Erythroblast (primary cell): ENCODE data around the gene SLC22A23.

Experiments
- DNase-seq, 2 experiments: peaks; one replicate each; lab custom pipeline; 2025; lab: John Stamatoyannopoulos, UW
- GATA1 ChIP-seq: IDR thresholded peaks from 2 replicates; pipeline ENCODE4 v1.6.1; 2011; ENCODE audit warnings: low read depth, mild to moderate bottlenecking, control low read depth, low read length, moderate library complexity
- POLR2A ChIP-seq: IDR thresholded peaks from 2 replicates; pipeline ENCODE4 v1.6.1; 2011; ENCODE audit warnings: mild to moderate bottlenecking, low read length

Gene SLC22A23

DNA sequence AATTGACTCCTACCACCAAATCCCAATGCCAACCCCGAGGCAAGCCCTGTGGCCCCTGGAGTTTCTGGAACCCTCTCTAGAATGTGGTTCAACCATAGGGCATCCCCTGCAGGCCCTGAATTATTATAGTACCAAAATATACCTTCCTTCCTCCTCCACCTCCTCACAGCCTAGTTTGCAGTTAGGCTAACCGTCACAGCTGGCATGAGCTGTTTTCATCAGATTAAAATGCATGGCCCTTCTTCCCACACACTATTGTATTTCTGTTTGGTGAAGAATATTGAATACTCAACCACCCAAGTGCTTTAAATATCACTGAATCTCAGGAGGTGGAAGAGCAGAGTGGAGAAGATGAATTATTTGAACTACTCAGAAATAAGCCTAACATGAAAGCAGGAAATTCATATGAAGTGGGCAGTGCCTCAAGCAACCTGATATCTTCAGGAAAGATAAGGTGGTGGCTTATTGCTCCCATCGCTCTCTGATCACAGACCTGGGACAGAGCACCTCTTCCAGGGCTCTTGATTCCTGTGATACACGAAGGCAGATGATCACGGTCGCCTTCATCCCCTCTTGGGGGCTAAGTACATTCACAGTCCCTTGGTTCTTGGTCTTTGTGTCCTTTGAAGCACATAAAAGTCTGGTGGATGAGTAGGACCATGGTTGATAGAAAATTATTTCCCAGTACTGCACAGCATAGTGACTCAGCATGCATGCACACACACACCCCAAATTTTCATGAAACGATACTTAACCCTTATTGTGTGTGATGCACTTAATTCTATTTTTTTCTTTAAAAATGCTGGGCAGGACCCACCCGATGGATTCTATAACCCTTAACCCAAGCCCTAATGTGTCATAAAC is 107.2 kb downstream of the SLC22A23 start:
- TF ChIP-seq POLR2A (no peak), GATA1 (no peak)
- DNase-seq = peak; percentile 29 to 44

DNA sequence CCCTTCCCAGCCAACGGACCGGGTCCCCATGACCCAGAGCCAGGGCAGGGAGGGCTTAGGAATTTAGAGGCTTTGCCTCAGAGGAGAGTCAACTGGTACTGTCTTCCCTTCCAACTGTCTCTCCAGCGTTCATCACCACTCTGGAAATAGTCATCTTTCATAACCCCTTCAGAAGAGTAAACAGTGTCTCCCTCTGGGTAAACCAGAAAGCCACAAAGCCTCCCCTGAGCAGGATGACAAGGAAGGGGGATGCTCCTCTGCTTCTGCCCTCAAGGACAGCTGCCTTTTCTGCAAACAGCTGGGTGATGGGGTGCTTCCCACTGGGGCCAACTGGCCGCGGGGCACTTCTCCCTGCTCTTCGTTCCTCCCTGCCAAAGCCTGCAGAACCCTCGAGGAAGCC is 108.0 kb downstream of the SLC22A23 start:
- no peak for DNase-seq
- TF ChIP-seq GATA1 = no peak

DNA sequence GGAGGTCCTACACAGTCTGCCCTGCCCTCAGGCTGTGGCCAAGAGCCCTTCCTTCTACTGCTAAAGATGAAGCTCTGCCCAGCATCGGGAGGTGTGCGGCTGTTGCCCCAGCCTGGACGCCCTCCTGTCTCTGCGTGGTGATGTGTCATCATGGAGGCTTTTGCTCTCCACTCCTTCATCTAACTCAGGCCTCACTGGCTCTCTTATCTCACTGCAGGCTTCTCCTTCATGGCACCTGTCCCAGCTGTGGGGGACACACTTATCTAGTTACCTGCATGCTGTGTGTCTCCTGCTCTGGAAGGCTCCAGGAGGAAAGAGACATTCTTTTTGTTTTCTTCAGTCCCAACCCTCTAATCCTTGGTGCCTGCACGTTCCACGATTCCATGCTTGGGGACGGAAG is 109.0 kb downstream of the SLC22A23 start:
- TF ChIP-seq GATA1 = no peak
- TF ChIP-seq POLR2A = no peak
- DNase-seq = peak; percentile 69 to 73

DNA sequence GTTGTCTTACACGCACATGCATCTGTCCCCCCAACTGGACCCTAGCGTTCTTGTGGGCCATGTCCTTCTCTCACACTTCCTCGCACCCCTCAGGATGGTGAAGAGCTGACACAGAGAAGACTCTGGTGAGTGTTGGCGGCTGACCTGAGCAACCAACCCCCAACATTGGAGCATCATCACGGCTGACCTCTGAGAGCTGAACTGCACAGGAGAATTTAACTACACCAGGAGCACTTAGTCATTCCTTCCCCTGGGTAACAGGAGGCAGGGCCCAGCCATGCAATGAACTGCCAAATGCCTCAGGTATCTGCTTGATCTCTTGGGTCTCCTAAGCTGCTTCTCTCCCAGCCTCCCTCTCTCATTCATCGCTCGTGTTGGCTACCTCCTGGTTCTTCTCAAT is 109.6 kb downstream of the SLC22A23 start:
- DNase-seq = peak; percentile 42 to 64
- no peak for TF ChIP-seq GATA1
- no peak for TF ChIP-seq POLR2A

DNA sequence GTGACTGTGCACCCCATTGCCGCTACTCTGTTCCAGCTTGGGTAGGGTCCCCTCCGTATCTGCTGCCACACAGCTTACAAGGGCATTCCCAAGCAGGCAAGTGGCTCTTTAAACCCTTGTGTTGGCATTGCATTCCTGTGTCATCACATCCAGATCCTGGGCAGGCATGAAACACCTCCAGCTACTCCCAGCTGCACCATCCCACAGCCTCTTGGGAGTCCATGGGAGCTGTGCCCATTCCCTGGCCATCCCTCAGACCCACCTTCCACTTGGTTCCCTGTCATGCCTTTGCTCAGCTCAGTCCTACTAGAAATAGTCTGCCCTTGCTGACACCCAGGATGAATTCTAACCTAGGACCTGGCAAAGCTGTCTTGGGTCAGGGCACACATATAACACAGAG is 110.4 kb downstream of the SLC22A23 start:
- TF ChIP-seq GATA1 = no peak
- TF ChIP-seq POLR2A = no peak

DNA sequence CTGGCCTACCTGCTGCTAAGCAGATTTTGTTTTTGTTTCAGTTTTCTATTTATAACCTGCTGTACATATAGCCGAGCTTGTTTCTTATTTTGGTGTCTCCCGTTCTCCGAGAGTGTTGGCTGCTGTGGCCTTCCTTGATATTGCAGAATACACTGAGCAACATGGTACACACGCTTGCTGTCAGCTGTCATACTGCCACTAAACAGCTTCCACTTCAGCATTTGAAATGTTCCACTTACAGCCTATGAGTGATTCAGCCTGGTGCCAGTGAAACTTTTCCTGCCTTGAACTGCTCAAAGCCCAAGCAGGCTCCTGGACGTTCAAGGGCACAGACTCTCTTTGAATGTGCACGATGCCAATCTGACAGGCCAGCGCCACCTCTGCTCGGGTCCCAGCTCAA is 111.0 kb downstream of the SLC22A23 start:
- no peak for DNase-seq
- TF ChIP-seq GATA1 (no peak), POLR2A (no peak)

More for the DNA sequence above, 110.4 kb downstream of the SLC22A23 start:
- DNase-seq = no peak

DNA sequence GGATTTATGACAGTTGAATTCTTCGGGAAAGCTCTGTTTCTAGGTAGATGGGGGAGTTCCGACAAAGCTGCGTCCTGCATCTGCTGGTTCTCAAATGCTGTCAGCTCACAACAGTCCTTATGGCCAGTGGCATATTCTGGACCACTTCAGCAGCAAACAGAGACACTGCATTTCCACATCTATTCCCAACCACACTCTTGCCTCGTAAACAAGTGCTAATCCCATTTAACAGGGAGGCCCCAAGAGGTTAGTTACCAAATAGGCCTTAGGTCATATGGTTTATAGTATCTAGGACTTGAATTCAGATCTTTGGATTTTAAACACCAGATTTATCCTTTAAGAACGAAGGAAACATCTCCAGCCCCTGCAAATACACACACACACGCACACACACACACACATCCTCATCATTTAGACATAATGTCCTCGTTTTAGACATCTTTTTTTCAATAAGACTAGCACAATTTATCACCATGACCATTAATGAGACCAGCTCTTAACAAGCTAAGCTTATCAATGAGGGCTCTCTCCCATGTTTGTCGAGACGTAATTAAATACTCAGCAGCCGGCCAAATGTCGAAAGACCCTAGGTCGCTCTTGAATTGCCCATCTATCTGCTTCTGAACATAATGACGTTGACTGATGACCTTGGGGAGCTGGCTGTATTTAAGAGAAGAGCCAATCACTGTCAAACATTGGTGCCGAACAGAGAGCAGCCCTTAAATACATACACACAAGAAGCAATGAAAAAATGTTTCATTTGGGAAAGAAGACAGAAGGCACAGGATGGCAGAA is 113.6 kb downstream of the SLC22A23 start:
- TF ChIP-seq POLR2A (no peak), GATA1 (no peak)
- DNase-seq = no peak

DNA sequence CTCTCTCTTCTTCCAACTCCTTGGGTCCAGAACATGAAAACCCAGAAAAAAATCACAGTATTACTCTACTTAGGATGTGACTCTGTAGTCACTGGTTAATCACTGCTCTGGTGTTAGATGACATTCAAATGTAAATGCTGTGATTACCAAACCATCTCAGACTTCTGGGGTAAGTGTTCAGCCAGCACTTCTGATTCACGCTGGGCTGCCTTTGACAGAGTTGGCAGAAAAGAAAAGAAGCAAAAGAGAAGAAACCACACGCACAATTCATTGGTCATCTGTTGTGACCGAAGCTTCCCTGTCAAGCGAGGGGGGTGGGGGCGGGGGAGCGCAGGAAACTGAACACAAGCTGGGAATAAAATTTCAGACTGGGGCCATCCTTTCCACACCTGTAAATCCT is 115.4 kb downstream of the SLC22A23 start:
- DNase-seq = no peak
- no peak for TF ChIP-seq POLR2A
- no peak for TF ChIP-seq GATA1

DNA sequence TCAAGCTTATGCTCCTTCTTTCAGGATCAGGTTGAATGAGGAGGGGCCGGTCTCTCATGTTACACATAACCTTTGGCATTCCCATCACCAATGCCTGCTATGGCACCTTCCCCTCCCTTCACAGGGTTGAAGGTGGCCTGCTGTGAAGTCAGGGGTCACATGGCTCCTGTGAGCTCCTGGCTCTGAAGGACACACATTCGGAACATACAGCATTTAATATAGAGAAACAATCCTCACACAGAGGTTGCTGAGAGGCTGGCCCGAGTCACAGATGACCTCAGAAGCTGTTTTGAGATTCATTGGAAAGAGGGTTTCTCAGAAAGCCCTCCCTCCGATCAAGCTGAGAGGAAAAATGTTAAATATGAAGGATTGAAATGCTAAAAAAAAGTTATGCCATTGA is 116.0 kb downstream of the SLC22A23 start:
- no peak for DNase-seq
- TF ChIP-seq GATA1 = no peak
- TF ChIP-seq POLR2A = no peak

DNA sequence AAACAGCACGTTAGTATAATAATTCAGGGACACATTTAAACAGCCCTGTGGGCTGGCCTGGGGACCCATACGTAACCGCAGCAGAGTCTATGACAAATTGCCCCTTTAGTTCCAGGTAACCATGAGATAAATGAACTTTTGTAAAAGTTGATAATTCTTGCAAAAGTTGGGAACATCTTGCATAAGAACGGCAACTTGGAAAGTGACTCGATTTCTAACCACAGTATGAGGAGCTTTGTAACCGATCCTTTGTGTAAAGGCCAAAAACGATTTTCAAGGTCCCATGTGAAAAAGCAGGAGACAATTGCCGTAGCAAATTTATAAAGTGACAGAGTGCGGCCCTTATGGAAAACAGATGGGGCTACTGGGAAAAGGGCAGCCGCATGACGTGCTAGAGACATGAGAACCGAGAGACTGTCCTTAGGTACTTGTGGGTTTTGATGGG is 116.5 kb downstream of the SLC22A23 start:
- TF ChIP-seq GATA1 (no peak), POLR2A (no peak)
- no peak for DNase-seq

DNA sequence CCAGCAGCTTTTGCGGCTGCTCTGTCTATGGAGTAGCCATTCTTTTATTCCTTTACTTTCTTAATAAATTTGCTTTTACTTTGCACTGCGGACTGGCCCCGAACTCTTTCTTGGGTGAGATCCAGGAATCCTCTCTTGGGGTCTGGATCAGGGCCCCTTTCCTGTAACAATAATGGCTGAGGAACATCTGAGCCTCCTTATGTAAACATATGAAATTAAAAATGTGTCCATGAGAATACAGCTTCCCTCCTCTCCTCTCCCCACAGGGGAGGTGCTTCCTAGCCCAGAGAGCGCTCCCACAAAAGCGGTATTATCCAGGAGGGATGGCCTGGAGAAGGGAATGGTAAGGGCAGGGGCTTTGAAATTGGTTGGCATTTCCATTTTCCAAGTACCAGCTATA is 117.0 kb downstream of the SLC22A23 start:
- no peak for TF ChIP-seq POLR2A
- no peak for TF ChIP-seq GATA1
- no peak for DNase-seq

DNA sequence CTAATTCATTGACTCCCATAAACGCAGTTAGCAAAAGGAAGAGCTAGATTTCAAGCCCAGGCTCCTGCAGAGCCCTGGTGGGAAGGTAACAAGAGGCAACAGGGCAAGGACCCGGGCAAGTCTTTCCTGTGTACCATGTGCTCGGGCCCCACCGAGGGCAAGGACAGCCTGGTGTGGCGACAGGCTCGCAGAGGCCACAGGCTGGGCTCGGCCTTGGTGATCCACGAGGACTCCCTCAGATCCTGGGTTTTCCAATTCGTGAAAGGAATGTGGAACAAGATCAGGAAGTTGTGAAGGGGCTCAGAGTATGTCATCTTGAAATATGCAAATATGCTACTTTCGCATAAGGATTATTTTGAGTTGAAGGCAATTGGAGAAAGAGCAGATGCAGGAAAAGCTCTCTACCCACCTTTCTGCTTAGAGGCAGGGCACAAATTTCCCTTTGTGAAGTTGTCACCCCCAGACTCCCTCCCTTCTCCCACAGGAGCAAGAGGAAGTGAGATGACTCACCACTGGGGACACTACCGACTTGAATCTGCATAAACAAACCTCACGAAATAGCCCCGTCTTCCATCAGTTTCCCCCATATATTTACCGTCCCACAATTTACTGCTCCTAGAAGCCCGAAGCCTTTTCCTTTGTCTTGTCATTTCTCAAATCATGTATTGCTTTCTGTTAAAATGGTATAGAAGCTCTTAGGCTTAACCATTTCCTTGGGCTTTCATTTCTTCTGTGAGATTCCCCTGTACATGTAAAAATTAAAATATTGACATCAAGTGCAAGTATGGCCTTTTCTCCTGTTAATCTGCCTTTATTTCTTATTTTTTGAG is 119.1 kb downstream of the SLC22A23 start:
- no peak for TF ChIP-seq GATA1
- no peak for TF ChIP-seq POLR2A
- peak in 1 of 2 experiments; percentile 49 for DNase-seq

DNA sequence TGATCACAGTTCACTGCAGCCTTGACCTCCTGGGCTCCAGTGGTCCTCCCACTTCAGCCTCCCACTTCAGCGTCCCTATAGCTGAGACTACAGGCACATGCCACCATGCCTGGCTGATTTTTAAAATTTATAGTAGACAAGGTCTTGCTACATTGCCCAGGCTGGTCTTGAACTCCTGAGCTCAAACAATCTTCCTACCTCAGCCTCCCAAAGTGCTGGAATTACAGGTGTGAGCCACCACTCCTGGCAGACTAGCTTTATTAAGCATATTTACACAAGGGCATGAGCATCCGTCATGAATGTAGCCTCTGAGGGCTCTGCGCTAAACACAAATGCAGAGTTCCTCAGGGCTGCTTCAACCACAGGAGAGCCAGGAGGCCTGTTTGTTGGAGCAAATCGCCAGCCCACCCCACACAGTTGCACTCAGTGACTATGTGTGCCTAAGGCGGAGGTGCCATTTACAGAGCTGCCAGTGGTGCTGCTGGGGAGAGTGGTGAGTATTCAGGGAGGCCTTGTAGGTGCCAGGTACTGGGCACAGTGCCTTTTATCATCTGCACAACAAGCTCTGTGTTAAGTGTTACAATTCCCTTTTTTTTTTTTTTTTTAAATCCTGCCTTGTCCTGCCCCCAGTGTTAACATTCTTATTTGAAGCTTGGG is 119.9 kb downstream of the SLC22A23 start:
- TF ChIP-seq GATA1 = no peak
- no peak for TF ChIP-seq POLR2A

More for the DNA sequence above, 119.9 kb downstream of the SLC22A23 start:
- DNase-seq = no peak
